SK-N-MC (cell line): Measurements from ENCODE around the gene MORF4L1.
"Not testable (repeated sequence)": the region's sequence is repeated elsewhere in the genome, so short reads cannot be mapped to it uniquely, and the experiment has no call there.

Experiments used
- DNase-seq: peaks from one replicate; pipeline ENCODE4 v3.0.0-alpha.2; 2011; ENCODE audit warnings: low read depth, low spot score
- H3K27ac ChIP-seq: fragments of 200-600 bp; sonication (generic); 2 replicates; pipeline ENCODE4 v1.5.1; 2016; ENCODE audit warnings: mixed run types
- H3K36me3 ChIP-seq: fragments of 200-600 bp; sonication (generic); 2 replicates; pipeline ENCODE4 v1.6.1; 2017; ENCODE audit warnings: antibody characterized with exemption, low read length, mixed read lengths; ENCODE audit not compliant: insufficient read depth
- H3K4me3 ChIP-seq: fragments of 200-600 bp; sonication (generic); 2 replicates; pipeline ENCODE4 v1.5.1; 2016
- H3K9ac ChIP-seq: fragments of 200-600 bp; sonication (generic); 2 replicates; pipeline ENCODE4 v1.8.0; 2017; ENCODE audit warnings: mixed run types, mixed read lengths; ENCODE audit not compliant: insufficient read length
- H3K9me3 ChIP-seq: fragments of 200-600 bp; sonication (generic); 2 replicates; pipeline ENCODE4 v1.6.1; 2017; ENCODE audit warnings: low read depth, mild to moderate bottlenecking, antibody characterized with exemption, low read length, moderate library complexity, mixed read lengths
- EZH2 ChIP-seq: fragments of 200-600 bp; sonication (generic); IDR thresholded peaks from one replicate; pipeline ENCODE4 v1.6.1; 2017; ENCODE audit warnings: antibody characterized with exemption
- FOXP2 ChIP-seq: optimal IDR thresholded peaks from 2 replicates; pipeline ENCODE3; 2011; ENCODE audit warnings: mild to moderate bottlenecking, moderate library complexity; ENCODE audit not compliant: insufficient read depth; ENCODE audit errors: extremely low read length, control extremely low read depth
- POLR2AphosphoS5 ChIP-seq: IDR thresholded peaks from 2 replicates; pipeline ENCODE4 v1.6.1; 2012; ENCODE audit warnings: mild to moderate bottlenecking, low read depth, low read length, borderline replicate concordance

Gene MORF4L1

GRCh38 chr15:78872972-78873792, 492 bp downstream of the MORF4L1 start:
- Histone ChIP-seq H3K4me3 (peak overlapping the region; percentile 100), H3K9ac (peak overlapping the region; percentile 100), H3K9me3 (no peaks in the 10 kb centered on the region), H3K36me3 (peaks cover 1% of the 10 kb centered on the region; the same call in 1 of the 2 replicates), H3K27ac (peak overlapping the region; percentile 100)
- peak; percentile 59; the same call in 1 of the 2 replicates for TF ChIP-seq POLR2AphosphoS5
- no peak for TF ChIP-seq EZH2
- TF ChIP-seq FOXP2, result peak; percentile 9
- peak; percentile 97 for DNase-seq

DNA sequence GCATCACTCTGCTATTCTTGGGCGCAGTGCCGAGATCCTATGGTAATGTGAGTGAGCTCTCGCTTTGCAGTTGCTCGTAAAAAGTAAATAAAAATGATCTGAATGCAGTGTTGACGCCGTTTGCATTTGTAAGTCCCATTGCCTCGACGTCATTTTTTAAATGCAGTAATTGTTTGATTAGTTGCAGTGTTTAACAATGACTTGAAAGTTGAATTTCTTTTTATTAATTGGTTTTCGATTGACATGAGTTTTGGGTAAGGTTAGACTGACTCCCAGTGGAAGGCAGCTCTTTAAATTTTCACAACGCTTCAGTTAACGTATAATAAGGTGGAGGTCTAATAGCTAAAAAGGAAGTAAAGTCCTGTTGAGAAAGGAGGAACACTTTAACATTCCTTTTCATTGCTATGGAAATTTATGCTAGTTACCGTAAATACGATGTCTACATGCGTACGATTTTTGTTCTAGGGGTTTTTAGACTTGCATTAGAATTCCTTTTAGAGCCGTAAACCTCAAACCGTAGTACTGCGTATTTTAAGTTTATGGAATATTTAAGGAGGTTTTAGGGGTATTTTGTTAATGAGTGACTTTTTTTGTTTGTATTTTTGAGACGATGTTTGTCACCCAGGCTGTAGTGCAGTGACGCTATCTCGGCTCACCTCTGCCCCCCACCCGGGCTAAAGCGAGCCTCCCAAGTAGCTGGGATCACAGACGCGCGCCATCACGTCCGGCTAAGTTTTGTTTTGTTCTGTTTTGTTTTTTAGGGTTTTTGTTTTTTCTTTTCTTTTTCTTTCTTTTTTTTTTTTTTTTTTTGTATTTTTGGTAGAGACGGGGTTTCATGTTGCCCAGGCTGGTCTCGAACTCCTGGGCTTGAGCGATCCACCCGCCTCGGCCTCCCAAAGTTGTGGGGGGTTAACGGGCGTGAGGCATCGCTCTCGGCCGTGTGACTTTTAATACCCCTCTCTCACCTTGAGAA, 1.4 kb downstream of the MORF4L1 start:
- Histone ChIP-seq H3K36me3 (peaks cover 7% of the 10 kb centered on the region; the same call in 1 of the 2 replicates), H3K9ac (peak overlapping the region; percentile 100), H3K27ac (peak overlapping the region; percentile 100), H3K4me3 (peak overlapping the region; percentile 100), H3K9me3 (no peaks in the 10 kb centered on the region)
- DNase-seq, result no peak
- TF ChIP-seq EZH2 (no peak), POLR2AphosphoS5 (no peak), FOXP2 (no peak)

DNA sequence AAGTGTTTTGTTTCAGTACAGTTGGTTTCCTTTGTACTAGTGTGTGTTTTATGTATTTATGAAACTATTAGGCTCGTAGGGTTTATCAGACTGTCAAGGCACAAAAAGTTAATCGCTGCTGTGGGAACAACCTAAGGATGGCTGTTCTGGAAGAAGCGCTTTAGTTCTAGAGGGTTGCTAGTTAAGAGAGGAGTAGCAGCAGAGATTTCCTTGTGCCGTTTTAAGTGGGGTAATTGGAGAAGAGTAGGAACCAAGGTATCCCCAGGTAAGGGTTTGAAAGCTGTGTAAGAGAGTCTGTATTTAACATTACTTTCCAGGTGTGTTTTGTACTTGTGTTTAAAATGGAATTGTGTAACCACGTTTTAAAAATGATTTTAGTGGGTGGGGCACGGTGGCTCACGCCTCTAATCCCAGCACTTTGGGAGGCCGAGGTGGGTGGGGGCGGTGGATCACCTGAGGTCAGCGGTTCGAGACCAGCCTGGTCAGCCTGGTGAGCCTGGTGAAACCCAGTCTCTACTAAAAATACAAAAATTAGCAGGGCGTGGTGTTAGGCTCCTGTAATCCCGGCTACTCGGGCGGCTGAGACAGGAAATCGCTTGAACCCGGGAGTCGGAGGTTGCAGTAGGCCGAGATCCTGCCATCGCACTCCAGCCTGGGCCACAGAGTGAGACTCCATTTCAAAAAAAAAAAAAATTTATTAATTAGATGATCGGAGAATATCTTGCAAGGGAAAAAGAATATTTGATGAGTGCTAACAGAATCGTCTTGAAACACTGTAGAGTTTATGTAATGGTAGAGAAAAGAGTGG, 2.6 kb downstream of the MORF4L1 start:
- DNase-seq, result no peak
- no peak for TF ChIP-seq FOXP2
- TF ChIP-seq EZH2, result no peak
- no peak for TF ChIP-seq POLR2AphosphoS5
- H3K4me3 ChIP-seq, result peak overlapping the region; percentile 100

GRCh38 chr15:78876954-78877353, 4.3 kb downstream of the MORF4L1 start:
- DNase-seq, H3K9ac ChIP-seq, H3K9me3 ChIP-seq, H3K27ac ChIP-seq: not testable (repeated sequence)
- Histone ChIP-seq H3K4me3 (peak overlapping the region; percentile 100), H3K36me3 (peaks cover 32% of the 10 kb centered on the region)

More for the DNA sequence above, 2.6 kb downstream of the MORF4L1 start:
- Histone ChIP-seq H3K9ac (peak overlapping the region; percentile 100), H3K36me3 (peaks cover 16% of the 10 kb centered on the region), H3K9me3 (no peaks in the 10 kb centered on the region), H3K27ac (peak overlapping the region; percentile 100; the same call in 1 of the 2 replicates)

DNA sequence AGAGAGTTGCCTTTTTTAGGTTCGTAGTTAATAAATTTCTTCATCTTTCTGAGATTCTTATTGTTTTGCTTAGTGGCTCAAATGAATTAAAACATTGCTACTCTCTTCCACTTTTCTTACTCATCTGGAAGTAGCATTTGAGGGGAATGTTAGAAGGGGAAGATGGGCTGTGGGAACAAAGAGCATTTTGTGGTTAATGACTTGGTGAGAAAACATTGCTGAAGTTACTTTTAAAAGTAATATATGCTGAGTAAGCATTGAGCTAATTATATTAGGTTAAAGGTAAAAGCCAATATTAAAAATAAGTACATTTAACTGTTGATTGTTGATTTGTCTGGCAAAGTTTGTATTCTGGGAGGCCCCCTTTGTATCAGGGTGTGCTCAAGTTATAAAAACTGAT, 5.7 kb downstream of the MORF4L1 start:
- Histone ChIP-seq H3K9ac (peak overlapping the region; percentile 17), H3K27ac (peak overlapping the region; percentile 39; the same call in 1 of the 2 replicates), H3K9me3 (no peaks in the 10 kb centered on the region), H3K36me3 (peaks cover 46% of the 10 kb centered on the region), H3K4me3 (peak overlapping the region; percentile 57)
- TF ChIP-seq FOXP2 (no peak), EZH2 (no peak), POLR2AphosphoS5 (no peak)
- DNase-seq, result no peak

GRCh38 chr15:78879517-78880241, 7.0 kb downstream of the MORF4L1 start:
- Histone ChIP-seq H3K4me3 (no peak overlapping the region; the same call in 1 of the 2 replicates), H3K36me3 (peaks cover 59% of the 10 kb centered on the region), H3K9ac (no peak overlapping the region), H3K9me3 (no peaks in the 10 kb centered on the region), H3K27ac (peak overlapping the region; percentile 7)
- DNase-seq, result no peak
- TF ChIP-seq POLR2AphosphoS5, result 0 out of 2 replicates have a peak, but pooled peaks have one; percentile 8
- no peak for TF ChIP-seq FOXP2
- no peak for TF ChIP-seq EZH2

DNA sequence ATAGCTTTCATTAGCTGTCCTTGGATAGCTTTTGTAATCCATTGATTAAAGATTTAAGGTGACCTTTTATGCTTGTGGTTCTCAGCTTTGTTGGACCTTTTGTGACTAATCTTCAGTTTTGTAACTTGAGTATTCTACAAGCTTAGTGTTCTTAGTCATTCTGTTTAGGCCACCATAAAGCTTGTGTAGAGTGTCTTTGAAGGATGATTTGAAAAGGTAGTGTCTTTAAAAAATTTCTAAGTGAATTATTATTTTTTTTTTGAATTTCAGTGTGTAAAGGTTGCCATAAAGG, 7.5 kb downstream of the MORF4L1 start:
- no peaks in the 10 kb centered on the region for H3K9me3 ChIP-seq
- H3K36me3 ChIP-seq, result peaks cover 64% of the 10 kb centered on the region
- no peak overlapping the region for H3K4me3 ChIP-seq
- DNase-seq, result no peak
- H3K9ac ChIP-seq, result no peak overlapping the region
- TF ChIP-seq EZH2, result no peak
- TF ChIP-seq FOXP2, result no peak
- 0 out of 2 replicates have a peak, but pooled peaks have one; percentile 22 for TF ChIP-seq POLR2AphosphoS5
- H3K27ac ChIP-seq, result peak overlapping the region; percentile 7; the same call in 1 of the 2 replicates
